GM21447 (cell line): ENCODE data around the gene GPR137.

ENCODE experiments used
- ATAC-seq: cut with Tn5 transposase; IDR thresholded peaks from one replicate; pipeline ENCODE4 v1.9.1; 2021; ENCODE audit not compliant: unreplicated experiment

The GPR137 gene

GRCh38 chr11:64263021-64263946, 22.4 kb upstream of the GPR137 start:
- ATAC-seq: no peak

GRCh38 chr11:64263947-64264317, 21.7 kb upstream of the GPR137 start:
- no peak for ATAC-seq

GRCh38 chr11:64264371-64264852, 21.2 kb upstream of the GPR137 start:
- ATAC-seq: no peak

- ATAC-seq: no peak
Measured at GRCh38 chr11:64265176-64266160, 20.2 kb upstream of the GPR137 start.

GRCh38 chr11:64266339-64266738, 19.3 kb upstream of the GPR137 start:
- no peak for ATAC-seq

- no peak for ATAC-seq
Measured at GRCh38 chr11:64267207-64267945, 18.3 kb upstream of the GPR137 start.

- no peak for ATAC-seq
Measured at GRCh38 chr11:64268025-64268892, 17.4 kb upstream of the GPR137 start.

- ATAC-seq: peak; percentile 6
Measured at GRCh38 chr11:64268893-64269539, 16.6 kb upstream of the GPR137 start.

GRCh38 chr11:64269540-64270220, 16.0 kb upstream of the GPR137 start:
- ATAC-seq: peak; percentile 66

- no peak for ATAC-seq
Measured at GRCh38 chr11:64275031-64275800, 10.4 kb upstream of the GPR137 start.

GRCh38 chr11:64275841-64276240, 9.8 kb upstream of the GPR137 start:
- no peak for ATAC-seq

GRCh38 chr11:64276653-64277431, 8.8 kb upstream of the GPR137 start:
- ATAC-seq: no peak

GRCh38 chr11:64278576-64279190, 7.0 kb upstream of the GPR137 start:
- no peak for ATAC-seq

- ATAC-seq: no peak
Measured at GRCh38 chr11:64281957-64282770, 3.5 kb upstream of the GPR137 start.

- ATAC-seq: no peak
Measured at GRCh38 chr11:64283092-64283491, 2.6 kb upstream of the GPR137 start.
